ENCODE results near the gene ZRANB3. TPM values are rescaled to one million over a fixed set of nuclear protein-coding genes. Genes with fewer than 3 reads are reported as not detected.

The ZRANB3 gene
- total RNA-seq, 1 experiment from 2014 or later, result 17.1 TPM

DNA sequence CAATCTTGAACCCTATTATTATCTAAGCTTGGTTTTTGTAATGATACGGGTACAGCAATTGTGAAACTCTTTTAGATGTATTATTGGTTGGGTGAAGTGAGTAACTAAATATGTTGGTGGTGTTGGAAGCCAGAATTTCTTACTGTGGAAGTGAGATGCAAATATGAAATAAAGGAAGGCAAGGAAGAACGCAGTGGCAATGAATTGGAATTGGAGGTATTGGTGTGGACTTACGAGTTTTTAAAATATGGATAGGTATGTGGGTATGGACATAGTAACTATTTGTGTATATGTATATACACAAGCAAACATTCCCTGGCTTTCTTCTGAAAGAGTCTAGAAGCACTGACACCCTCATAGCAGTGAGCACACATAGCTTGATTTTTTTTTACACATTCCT, 373.2 kb downstream of the ZRANB3 start:
- no TSS peak for BruUV-seq (replicated peaks)
- H3K27me3 ChIP-seq (replicated peaks; ENCODE audit: insufficient read depth, low read depth, low read length, poor library complexity), result no peaks in the 10 kb centered on the region
- peaks cover 14% of the 10 kb centered on the region for H3K36me3 ChIP-seq (ENCODE audit: insufficient read depth, low read length, poor library complexity, severe bottlenecking)
- TF ChIP-seq, protein P1, sequence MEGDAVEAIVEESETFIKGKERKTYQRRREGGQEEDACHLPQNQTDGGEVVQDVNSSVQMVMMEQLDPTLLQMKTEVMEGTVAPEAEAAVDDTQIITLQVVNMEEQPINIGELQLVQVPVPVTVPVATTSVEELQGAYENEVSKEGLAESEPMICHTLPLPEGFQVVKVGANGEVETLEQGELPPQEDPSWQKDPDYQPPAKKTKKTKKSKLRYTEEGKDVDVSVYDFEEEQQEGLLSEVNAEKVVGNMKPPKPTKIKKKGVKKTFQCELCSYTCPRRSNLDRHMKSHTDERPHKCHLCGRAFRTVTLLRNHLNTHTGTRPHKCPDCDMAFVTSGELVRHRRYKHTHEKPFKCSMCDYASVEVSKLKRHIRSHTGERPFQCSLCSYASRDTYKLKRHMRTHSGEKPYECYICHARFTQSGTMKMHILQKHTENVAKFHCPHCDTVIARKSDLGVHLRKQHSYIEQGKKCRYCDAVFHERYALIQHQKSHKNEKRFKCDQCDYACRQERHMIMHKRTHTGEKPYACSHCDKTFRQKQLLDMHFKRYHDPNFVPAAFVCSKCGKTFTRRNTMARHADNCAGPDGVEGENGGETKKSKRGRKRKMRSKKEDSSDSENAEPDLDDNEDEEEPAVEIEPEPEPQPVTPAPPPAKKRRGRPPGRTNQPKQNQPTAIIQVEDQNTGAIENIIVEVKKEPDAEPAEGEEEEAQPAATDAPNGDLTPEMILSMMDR (conservative IDR thresholded peaks at IDR 0.05; ENCODE audit: low read depth, low read length), result no peak
- TF ChIP-seq EZH2 (IDR thresholded peaks at IDR 0.05; ENCODE audit: borderline replicate concordance, low read depth, low read length, poor library complexity, severe bottlenecking), result no peak
- CTCF ChIA-PET, result interaction anchor here (0.6 kb wide), 1 partner anchor 11 kb away, joined by 3 read pairs; no protein-coding TSS in a partner anchor
- intact Hi-C loops (cut with micrococcal nuclease; ENCODE audit: unreplicated experiment), result no loop called here
- no peak for DNase-seq (ENCODE audit: low spot score)
- no peak overlapping the region for H3K27ac ChIP-seq (ENCODE audit: low read depth, low read length, poor library complexity, severe bottlenecking)
- H3K9me3 ChIP-seq (ENCODE audit: low read depth, low read length, poor library complexity, severe bottlenecking), result no peaks in the 10 kb centered on the region
- H3K4me1 ChIP-seq (ENCODE audit: insufficient read depth, low read length, poor library complexity, severe bottlenecking), result no peaks in the 10 kb centered on the region
- H3K4me3 ChIP-seq (ENCODE audit: low read depth, low read length, poor library complexity, severe bottlenecking), result no peak overlapping the region
- POLR2A ChIA-PET (ENCODE audit: low non-redundant PET), result no interaction called here

DNA sequence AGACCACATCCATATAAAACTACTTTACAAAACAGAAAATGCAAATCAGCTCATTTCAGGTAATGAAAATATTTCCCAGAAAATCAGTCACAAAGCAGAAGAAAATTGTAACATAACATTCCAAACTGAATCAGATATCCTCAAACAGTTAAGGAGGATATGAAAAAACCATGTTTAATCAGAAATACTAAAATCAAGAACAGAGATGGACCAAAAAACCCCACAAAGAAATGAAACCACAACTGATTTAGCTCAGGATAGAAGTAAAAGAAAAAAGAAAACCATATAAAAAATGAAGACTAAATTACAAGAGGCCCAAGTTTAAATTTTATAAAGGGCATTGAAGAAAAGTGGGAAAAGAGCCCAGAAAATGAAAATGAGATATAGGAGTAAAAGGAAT, 376.1 kb downstream of the ZRANB3 start:
- ChIA-PET CTCF (no interaction called here), POLR2A (ENCODE audit: low non-redundant PET) (no interaction called here)
- TF ChIP-seq, protein P1 (conservative IDR thresholded peaks at IDR 0.05; ENCODE audit: low read depth, low read length), result no peak
- no peak for TF ChIP-seq EZH2 (IDR thresholded peaks at IDR 0.05; ENCODE audit: borderline replicate concordance, low read depth, low read length, poor library complexity, severe bottlenecking)
- Histone ChIP-seq H3K4me3 (ENCODE audit: low read depth, low read length, poor library complexity, severe bottlenecking) (no peak overlapping the region), H3K36me3 (ENCODE audit: insufficient read depth, low read length, poor library complexity, severe bottlenecking) (peaks cover 31% of the 10 kb centered on the region), H3K27ac (ENCODE audit: low read depth, low read length, poor library complexity, severe bottlenecking) (no peak overlapping the region), H3K9me3 (ENCODE audit: low read depth, low read length, poor library complexity, severe bottlenecking) (no peaks in the 10 kb centered on the region), H3K4me1 (ENCODE audit: insufficient read depth, low read length, poor library complexity, severe bottlenecking) (no peaks in the 10 kb centered on the region), H3K27me3 (replicated peaks; ENCODE audit: insufficient read depth, low read depth, low read length, poor library complexity) (no peaks in the 10 kb centered on the region)
- intact Hi-C loops (cut with micrococcal nuclease; ENCODE audit: unreplicated experiment), result no loop called here
- DNase-seq (ENCODE audit: low spot score), result no peak
- BruUV-seq (replicated peaks), result no TSS peak

DNA sequence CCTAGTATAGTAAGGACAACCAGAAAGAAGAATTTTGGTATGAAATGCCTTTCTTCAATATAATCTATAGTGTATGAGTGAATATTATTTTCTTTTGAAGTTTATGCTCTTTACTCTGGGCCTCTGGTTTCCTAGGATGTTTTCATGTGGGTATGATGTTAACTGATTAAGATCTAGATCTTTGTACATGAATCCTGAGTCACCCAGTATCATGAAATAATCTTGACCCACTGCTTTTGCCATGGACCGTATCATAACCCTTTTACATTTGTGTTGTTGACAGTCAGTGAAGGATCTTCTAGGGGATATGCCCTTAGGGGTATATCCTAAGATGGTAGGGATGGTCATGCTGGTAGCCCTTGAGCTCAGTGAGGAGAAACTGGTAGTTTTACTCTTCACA, 378.7 kb downstream of the ZRANB3 start:
- POLR2A ChIA-PET (ENCODE audit: low non-redundant PET), result no interaction called here

More for the DNA sequence above, 378.7 kb downstream of the ZRANB3 start:
- no peak overlapping the region for H3K4me3 ChIP-seq (ENCODE audit: low read depth, low read length, poor library complexity, severe bottlenecking)
- H3K36me3 ChIP-seq (ENCODE audit: insufficient read depth, low read length, poor library complexity, severe bottlenecking), result peaks cover 28% of the 10 kb centered on the region
- CTCF ChIA-PET, result no interaction called here
- no peaks in the 10 kb centered on the region for H3K9me3 ChIP-seq (ENCODE audit: low read depth, low read length, poor library complexity, severe bottlenecking)
- no TSS peak for BruUV-seq (replicated peaks)
- intact Hi-C loops (cut with micrococcal nuclease; ENCODE audit: unreplicated experiment), result no loop called here
- no peaks in the 10 kb centered on the region for H3K27me3 ChIP-seq (replicated peaks; ENCODE audit: insufficient read depth, low read depth, low read length, poor library complexity)
- TF ChIP-seq, protein P1 (conservative IDR thresholded peaks at IDR 0.05; ENCODE audit: low read depth, low read length), result no peak
- no peak for TF ChIP-seq EZH2 (IDR thresholded peaks at IDR 0.05; ENCODE audit: borderline replicate concordance, low read depth, low read length, poor library complexity, severe bottlenecking)
- DNase-seq (ENCODE audit: low spot score), result no peak
- H3K4me1 ChIP-seq (ENCODE audit: insufficient read depth, low read length, poor library complexity, severe bottlenecking), result no peaks in the 10 kb centered on the region
- H3K27ac ChIP-seq (ENCODE audit: low read depth, low read length, poor library complexity, severe bottlenecking), result no peak overlapping the region

Data from A673 (cell line).